Suppressor macrophage (primary cell): ENCODE measurements around the gene RNF138.
"Not testable (repeated sequence)": the region's sequence is repeated elsewhere in the genome, so short reads cannot be mapped to it uniquely, and the experiment has no call there.

Source experiments
- DNase-seq, 4 experiments: peaks; one replicate each; pipeline ENCODE4 v3.0.0-alpha.2; 2020 to 2022

The RNF138 gene

DNA sequence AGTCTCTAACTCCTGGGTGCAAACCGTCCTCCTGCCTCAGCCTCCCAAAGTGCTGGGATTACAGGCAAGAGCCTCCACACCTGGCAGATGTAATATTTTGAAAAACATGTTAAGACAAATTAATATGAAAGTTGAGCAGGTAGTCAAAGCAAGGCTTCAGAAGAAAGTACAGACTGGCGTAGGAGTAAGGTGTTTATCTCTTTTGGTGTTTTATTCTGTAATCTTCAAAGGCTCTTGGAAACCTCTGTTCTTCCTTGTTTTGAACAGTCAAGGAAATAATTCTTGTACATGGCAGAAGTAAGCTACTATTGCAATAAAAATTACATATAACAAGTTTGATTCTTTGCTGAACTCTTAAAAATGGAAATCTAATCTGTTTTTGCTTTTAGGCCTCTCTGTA lies 5.3 kb downstream of the RNF138 start:
- DNase-seq = no peak

DNA sequence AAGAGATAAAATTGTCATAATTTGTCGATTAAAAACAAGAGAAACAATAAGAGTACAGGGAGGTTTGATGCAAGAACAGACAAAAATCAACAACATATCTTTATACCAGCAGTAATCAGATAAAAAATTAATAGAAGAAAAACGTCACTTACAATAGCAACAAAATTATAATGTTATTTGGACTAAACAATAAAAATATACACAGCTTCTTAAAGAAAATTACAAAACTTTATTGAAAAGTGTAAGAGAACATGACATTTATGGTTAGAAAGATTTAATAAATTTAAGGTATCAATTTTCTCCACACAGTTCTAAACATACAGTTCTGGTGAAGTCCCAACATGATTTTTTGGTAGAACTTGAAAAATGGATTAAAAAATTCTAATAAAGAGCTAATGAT lies 12.8 kb downstream of the RNF138 start:
- DNase-seq = no peak

DNA sequence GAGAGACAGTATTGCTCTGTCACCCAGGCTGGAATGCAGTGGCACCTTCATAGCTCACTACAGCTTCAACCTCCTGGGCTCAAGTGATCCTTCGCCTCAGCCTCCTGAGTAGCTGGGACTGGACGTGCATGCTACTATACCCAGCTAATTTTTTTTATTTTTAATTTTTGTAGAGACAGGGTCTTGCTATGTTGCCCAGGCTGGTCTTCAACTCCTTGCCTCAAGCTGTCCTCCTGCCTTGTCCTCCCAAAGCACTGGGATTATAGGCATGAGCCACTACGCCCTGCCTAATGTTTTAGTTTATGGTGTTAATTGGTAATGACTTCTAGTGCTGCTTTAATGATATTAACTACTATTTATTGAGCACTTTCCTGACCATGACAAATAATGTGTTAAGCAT lies 18.3 kb downstream of the RNF138 start:
- no peak for DNase-seq

DNA sequence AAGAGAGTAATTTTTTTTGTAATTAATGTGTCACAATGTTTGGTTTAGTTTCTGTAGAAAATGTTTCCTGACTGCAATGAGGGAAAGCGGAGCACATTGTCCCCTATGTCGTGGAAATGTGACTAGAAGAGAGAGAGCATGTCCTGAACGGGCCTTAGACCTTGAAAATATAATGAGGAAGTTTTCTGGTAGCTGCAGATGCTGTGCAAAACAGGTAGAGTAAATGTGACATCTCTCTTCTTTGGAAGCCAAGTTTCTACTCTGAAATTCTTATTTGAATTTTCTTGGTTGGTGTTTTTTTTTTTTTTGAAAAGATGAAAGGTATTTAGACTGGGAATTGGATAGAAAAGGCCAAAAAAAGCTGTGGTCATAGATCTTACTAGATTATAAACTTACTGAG lies 20.0 kb downstream of the RNF138 start:
- DNase-seq = no peak

DNA sequence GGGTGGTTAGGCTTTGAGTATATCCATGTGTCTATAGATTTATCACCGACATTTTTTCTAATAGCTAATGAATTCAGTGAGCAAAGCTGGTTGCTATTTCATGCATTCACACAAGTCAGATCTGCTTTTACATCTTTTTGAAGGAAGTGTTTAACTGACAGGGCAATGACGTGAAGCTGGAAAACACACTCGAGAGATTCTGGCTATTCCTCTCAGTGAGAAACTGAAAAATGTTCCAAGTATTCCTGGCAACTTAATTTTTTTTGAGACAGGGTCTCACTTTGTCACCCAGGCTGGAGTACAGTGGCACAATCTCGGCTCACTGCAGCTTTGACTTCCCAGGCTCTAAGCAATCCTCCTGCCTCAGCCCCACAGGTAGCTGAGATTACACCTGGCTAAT lies 21.2 kb downstream of the RNF138 start:
- no peak for DNase-seq

DNA sequence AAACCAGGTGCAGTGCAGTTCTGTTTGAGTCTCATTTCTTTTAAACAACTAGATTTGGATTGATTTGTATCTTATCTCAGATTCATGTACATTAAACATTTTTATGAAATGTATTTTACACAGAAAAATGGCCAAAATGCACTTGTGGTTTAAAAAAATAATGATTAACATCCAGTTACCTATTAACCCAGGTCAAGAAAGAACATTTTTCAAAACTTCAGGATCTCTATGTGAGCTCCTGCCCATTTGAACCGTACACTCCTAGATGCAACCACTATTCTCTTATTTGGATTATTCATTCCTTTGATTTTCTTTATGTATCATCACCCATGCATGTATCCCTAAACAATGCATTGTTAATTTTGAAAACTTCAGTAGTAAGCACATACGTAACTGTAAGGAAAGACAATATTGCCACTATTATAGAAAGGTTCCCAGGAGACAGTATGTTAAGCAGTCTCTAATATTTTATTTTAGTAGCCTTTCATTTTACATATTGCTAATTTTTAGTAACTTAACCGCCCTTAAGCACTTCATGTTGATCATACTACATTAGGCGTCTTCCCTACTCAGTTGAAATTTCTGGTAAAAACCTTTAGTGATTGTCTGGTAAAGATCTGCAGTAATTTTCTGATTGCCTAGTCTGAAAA lies 22.7 kb downstream of the RNF138 start:
- no peak for DNase-seq

DNA sequence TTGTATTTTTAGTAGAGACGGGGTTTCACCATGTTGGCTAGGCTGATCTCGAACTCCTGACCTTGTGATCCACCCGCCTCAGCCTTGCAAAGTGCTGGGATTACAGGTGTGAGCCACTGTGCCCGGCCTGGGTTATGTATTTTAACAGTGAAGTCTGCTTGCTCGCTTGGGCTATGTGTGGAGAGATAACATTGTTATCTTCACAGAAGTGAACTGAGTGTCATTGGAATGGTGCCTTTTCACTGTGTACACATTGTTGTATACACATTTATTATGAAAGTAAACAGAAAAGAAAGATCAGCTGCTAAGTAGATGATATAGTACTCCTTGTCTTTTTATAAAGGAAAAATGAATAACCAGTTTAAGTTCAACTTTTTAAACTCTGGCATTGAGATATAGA lies 30.4 kb downstream of the RNF138 start:
- no peak for DNase-seq

DNA sequence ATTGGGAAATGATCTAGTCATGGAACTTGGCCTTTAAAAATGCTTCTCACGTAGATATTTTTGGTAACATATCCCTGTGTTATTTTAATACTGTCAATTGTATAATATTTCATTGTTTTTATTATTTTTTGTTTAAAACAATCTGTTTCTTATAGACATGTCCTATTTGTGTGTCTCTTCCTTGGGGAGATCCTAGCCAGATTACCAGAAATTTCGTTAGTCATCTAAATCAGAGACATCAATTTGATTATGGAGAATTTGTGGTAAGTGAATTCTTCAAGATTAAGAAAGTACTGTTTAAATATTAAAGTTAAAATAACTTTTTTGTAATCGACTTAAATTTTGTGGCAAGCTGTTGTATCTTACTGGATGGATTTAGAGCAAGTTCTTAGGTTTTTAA lies 34.9 kb downstream of the RNF138 start:
- no peak for DNase-seq

DNA sequence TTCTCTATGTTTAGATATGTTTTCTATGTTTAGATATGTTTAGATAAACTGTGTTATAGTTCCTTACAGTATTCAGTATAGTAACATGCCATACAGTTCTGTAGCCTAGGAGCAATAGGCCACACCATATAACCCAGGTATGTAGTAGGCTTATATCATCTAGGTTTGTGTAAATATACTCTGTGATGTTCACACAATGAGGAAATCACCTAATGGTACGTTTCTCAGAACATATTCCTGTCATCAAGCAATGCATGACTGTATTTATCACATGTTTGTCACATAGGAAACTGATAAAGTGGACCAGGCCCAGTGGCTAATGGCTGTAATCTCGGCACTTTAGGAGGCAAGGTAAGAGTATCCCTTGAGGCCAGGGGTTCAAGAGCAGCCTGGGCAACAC lies 44.0 kb downstream of the RNF138 start:
- no peak for DNase-seq

DNA sequence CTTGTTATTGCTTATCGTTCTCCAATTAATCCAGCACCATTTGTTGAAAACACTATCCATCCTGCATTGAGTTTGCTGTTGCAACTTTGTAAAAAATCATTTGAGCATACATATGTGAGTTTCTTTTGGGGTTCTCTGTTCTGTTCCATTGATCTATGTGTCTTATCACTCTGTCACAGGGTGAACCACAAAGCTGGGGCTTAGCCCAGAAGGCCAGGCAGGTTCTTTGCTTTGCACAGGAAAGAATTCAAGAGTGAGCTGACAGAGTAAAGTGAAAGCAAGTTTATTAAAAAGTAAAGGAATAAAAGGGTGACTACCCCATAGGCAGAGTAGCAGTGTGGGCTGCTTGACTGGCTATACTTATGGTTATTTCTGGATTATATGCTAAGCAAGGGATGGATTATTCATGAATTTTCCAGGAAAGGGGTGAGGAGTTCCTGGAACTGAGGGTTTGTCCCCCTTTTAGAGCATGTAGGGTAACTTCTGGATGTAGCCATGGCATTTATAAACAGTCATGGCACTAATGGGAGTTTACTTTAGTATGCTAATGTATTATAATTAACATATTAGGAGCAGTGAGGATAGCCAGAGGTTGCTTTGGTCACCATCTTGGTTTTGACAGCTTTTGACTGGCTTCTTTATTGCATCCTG lies 46.8 kb downstream of the RNF138 start:
- DNase-seq = no peak

DNA sequence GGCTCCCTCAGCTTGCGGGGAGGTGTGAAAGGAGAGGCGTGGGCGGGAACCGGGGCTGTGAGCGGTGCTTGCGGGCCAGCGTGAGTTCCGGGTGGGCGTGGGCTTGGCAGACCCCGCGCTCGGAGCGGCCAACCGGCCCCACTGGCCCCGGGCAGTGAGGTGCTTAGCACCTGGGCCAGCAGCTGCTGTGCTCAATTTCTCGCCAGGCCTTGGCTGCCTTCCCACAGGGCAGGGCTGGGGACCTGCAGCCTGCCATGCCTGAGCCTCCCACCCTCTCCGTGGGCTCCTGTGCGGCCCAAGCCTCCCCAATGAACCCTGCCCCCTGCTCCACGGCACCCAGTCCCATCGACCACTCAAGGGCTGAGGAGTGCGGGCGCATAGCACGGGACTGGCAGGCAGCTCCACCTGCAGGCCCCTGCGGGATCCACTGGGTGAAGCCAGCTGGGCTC lies 48.2 kb downstream of the RNF138 start:
- DNase-seq = no peak

DNA sequence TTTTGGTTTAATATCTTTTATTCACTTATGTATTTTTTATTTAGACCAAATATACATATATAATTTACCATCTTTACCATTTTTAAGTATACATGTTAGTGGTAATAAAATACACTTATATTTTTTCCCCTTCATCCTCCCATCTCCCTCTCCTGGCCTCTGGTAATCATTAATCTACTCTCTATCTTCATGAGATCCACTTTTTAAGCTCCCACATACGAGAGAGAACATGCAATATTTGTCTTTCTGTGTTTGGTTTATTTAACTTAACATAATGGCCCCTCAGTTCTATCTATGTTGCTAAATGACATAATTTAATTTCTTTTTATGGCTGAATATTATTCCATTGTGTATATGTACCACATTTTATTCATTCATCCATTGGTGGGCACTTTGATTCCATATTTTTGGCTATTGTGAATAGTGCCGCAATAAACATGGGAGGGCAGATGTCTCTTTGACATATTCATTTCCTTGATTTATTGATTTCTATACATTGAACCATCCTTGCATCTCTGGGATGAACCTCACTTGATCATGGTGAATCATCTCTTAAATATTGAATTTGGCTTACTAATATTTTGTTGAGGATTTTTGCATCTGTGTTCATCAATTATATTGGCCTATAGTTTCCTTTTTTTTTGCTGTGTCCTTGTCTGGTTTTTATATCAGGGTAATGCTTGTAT lies 56.7 kb downstream of the RNF138 start:
- no peak for DNase-seq

DNA sequence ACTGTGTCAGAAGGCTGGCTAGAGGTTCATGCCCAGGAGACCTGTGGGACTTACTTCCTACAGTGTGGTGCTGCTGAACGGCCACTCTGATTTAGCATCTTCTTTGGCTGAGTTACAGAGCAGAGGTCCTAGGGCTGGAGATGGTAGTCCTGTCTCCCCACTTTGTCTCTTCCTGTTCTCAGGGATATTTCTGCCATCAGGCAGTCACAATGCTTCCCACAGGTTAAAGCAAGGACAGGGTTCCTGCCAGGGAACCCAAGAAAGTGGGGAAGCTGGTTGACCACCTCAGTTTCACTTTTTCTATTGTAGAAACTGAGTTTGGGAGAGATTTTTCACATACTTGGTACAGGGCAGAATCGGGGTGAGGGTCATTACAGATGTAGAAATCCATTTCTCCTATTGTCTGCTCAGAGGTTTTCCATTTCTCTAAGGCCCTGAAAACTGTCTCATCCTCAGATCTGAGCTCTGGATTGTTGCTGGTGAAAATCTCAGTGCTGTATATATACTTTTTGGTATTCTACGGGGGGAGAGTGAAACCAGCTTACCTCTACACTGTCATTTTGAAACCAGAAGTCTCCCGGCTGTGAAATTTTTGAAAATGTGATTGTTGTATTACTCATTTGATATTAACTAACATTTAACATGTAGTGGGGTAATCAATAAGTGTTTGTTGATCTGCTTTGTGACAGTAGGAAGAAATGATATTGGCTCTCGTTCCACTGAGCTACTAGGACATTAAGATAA lies 61.2 kb downstream of the RNF138 start:
- DNase-seq = no peak

DNA sequence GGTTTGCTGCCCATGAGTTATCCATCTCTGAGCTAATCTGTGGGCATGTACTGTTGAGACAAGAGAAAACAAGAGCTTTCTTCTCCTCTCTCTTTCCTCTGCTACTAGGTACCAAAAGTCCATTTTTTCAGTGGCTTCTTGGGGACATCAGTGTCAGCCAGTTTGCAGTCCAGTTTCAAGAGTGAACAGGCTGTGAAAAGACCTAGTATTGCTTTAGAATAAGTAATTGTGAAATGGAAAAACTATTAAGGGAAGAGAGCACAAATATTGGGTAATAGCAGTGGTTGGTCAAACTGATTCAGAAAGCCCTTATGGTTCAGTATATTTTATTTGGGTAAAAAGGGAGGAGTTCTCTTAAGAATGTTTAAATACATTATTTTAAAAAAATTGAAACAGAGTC lies 65.2 kb downstream of the RNF138 start:
- peak in 3 of 4 experiments; percentile 3 to 17 (median 12) for DNase-seq

DNA sequence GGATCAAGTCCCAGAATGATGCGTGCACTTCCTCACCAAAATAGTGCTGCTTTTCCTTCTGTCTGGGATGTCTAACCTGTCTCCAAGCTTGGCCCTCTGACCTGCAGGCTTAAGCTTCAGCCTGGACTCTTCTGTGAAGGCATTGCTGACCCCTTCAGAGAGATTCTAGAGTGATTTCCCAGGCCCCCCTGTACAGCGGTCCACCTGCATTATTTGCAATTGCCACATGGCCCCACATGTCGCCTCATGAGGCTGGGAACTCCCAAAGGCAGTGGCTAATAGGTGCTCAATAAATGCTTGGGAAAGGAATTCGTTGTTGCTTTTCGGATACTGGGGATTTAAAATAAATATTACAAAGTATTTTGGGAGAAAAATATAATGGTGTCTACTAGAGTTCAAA lies 65.9 kb downstream of the RNF138 start:
- DNase-seq = no peak

DNA sequence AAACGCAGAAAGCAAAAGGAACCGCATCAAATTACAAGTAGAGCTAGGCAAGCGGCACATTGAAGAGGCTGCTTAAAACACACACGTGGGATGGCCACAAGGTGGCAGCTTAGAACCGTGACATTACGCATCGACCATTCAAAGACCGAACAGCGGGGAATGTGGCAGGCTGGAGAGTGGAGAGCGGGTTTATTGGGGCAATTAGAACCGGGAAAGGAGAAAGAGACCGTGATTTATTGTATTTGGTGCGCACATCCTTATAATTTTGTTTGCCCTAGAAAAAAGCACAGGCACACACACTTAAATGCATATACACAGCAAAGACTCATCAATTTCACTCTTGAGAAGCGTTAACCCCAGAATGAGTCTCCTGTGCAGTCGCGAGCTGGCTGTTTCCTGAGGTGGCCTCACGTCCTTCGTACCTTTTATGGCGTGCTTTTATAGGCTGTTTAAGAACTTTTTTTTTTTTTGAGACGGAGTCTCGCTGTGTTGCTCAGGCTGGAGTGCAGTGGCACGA lies 66.5 kb downstream of the RNF138 start:
- DNase-seq = peak; percentile 82 to 87 (median 84)

DNA sequence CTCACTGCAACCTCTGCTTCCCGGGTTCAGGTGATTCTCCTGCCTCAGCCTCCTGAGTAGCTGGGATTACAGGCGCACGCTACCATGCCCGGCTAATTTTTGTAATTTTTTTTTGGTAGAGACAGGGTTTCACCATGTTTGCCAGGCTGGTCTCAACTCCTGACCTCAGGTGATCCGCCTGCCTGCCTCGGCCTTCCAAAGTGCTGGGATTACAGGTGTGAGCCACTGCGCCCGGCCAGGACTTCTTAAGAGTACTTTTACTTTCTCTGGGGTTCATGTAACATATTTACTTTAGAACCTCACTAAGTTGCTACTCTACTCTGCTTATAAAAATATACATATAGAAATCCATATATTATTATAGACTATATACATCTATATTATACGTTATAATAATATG lies 67.0 kb downstream of the RNF138 start:
- not testable (repeated sequence) for DNase-seq

DNA sequence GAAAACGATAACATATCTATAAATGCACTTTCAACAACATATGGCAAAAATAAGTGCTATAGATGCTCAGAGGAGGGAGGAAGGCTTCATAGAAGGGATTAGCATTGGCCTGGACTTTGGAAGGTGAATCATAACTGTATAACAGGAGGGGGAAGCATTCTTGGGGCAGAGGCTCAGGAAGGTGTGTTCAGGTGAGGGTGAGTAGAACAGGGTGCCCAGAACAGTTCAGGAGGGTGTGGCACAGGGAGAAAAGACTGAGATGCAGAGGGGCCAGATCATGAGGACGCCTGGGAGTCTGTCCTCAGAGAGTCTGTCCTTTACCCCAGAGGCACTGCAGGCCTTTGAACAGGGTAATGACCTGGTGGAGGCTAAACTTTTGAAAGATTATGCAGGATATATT lies 68.9 kb downstream of the RNF138 start:
- DNase-seq = no peak

DNA sequence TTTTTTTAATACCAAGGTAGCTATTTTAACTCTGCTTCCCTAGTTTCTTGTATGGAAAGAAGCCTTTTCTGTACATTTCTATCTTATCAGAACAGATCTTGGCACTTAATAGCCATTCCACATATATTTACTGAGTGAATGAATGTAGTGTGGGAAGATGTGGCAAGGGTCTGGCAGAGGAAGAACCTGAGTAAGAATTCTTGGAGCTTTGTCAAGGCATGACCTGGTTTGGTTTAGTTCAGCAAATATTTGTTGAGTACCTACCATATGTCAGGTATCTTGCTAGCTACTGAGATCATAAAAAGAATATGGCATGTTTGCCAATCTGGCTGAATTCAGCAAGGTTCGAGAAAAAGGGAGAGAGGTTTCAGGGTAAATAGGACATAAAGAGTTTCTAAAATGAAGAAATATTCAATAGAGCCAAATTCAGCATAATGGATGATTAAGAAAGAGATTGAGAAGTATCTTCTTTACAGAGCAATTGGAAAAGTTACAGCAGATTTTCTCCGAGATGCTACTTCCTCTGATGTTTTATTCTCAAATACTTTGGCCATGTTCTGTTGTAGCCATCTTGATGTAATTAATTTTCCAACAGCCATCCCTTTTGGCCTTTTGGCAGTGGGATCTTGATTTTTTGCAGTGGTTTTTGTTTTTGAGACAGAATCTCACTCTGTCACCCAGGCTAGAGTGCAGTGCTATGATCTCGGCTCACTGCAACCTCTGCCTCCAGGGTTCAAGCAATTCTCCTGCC lies 76.5 kb downstream of the RNF138 start:
- no peak for DNase-seq

DNA sequence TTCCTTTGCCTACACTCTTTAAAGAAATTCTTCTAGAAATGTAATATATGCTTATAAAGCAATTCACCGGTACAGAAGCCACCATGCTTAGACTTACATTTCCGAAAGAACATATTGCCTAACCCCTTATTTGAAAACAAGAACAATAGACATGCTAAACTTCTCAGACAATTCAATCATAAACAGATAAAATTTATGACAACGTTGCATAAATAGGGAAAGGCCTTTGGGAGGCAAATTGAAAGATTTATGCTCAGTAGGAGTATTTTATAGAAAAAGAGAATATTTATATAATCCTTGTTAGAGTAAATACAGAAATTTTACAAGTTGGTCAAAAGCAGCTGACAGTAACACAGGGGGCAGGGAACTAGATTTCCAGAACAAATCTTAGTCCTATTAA lies 82.0 kb downstream of the RNF138 start:
- DNase-seq = no peak

DNA sequence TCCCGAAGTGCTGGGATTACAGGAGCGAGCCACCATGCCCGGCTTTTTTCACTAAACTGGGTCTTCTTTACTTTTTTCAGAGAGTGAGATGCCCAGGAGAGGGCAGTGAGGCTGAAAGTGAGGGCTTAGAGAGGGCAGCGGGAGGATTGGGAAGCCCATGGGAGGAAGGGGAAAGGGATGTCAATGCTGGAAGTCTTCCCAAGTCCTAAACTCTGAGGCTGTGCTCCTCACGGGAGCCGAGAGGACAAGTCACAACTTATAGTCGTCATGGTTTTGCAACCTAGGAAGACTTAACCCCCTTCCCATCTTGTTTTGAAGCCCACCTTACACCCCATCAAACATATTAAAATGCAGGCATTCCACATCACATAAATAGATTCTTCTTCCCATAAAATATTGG lies 83.0 kb downstream of the RNF138 start:
- no peak for DNase-seq

DNA sequence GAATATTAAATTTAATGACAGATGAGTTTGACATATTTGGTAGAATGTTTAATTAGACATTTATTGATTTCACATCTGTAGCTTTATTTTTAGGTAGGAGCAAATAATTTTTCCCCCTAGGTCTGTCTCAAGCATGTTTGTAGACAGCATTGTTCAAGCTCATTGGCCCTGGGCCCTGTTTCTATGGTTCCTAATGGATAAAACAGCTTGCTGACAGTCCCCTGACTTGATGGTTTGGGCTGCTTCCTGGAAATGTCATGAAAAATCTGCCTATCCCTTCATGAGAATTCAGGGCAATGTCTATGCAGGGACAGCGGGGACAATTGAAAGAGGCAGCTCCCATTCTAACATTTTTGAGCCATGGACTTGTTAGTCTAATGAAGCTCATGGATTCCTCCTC lies 83.6 kb downstream of the RNF138 start:
- DNase-seq = no peak
